IMR-90 (cell line): ENCODE measurements around the gene COL2A1. TPM values are rescaled to one million over a fixed set of nuclear protein-coding genes. Genes with fewer than 3 reads are reported as not detected.

Experiments
- ATAC-seq: fragments of 200-7000 bp; cut with Tn5 transposase; 2 replicates; pipeline ENCODE4 v1.9.1; 2020; ENCODE audit warnings: low read depth, mild to moderate bottlenecking, moderate library complexity
- BruUV-seq: library from RNA; stranded (reverse); fragments of 400-500 nt; replicated peaks from 2 replicates; lab custom pipeline; 2021; lab: Mats Ljungman, UMichigan
- CTCF ChIA-PET: fragments of 300-600 bp; formaldehyde crosslinking; extraction: SDS; loops from one replicate; lab custom pipeline; 2021; ENCODE audit warnings: antibody characterized with exemption; lab: Yijun Ruan, JAX
- POLR2A ChIA-PET: fragments of 300-600 bp; sonication (Branson Sonifier 250); formaldehyde crosslinking; loops from one replicate; lab custom pipeline; 2022; ENCODE audit warnings: antibody characterized with exemption; ENCODE audit not compliant: unreplicated experiment; lab: Charles Lee
- DNase-seq: peaks from one replicate; pipeline ENCODE4 v3.0.0; 2013
- H2AFZ ChIP-seq: replicated peaks from 2 replicates; pipeline ENCODE3; 2013; ENCODE audit warnings: low read length, mild to moderate bottlenecking; ENCODE audit not compliant: poor library complexity
- H2AK5ac ChIP-seq: 2 replicates; pipeline ENCODE4 v1.6.1; 2013; ENCODE audit warnings: low read depth, low read length, inconsistent platforms
- H2AK9ac ChIP-seq: replicated peaks from 2 replicates; pipeline ENCODE3; 2013; ENCODE audit warnings: mild to moderate bottlenecking, low read depth, low read length, moderate library complexity; ENCODE audit not compliant: poor library complexity
- H2BK120ac ChIP-seq: 2 replicates; pipeline ENCODE4 v1.6.1; 2013; ENCODE audit warnings: low read depth, low read length, inconsistent platforms
- H2BK15ac ChIP-seq: 3 replicates; pipeline ENCODE4 v1.6.1; 2013; ENCODE audit warnings: low read depth, low read length, inconsistent platforms
- H2BK20ac ChIP-seq: 2 replicates; pipeline ENCODE4 v1.6.1; 2013; ENCODE audit warnings: low read depth, mild to moderate bottlenecking, inconsistent platforms, low read length, moderate library complexity
- H2BK5ac ChIP-seq: 2 replicates; pipeline ENCODE4 v1.6.1; 2013; ENCODE audit warnings: mild to moderate bottlenecking, low read depth, low read length, inconsistent platforms; ENCODE audit not compliant: poor library complexity, severe bottlenecking
- H3K14ac ChIP-seq: replicated peaks from 2 replicates; pipeline ENCODE4 v1.6.1; 2013; ENCODE audit warnings: low read depth, low read length, inconsistent platforms
- H3K18ac ChIP-seq: 2 replicates; pipeline ENCODE4 v1.6.1; 2013; ENCODE audit warnings: low read depth, low read length, control low read depth
- H3K23ac ChIP-seq: 2 replicates; pipeline ENCODE4 v1.6.1; 2013; ENCODE audit warnings: low read depth, low read length, inconsistent platforms
- H3K27ac ChIP-seq: 2 replicates; pipeline ENCODE4 v1.5.1; 2013; ENCODE audit warnings: mild to moderate bottlenecking, control low read depth, low read length; ENCODE audit not compliant: insufficient read depth
- H3K27me3 ChIP-seq: 2 replicates; pipeline ENCODE4 v1.6.1; 2013; ENCODE audit warnings: low read length; ENCODE audit not compliant: control insufficient read depth, insufficient read depth
- H3K36me3 ChIP-seq: 2 replicates; pipeline ENCODE4 v1.6.1; 2013; ENCODE audit warnings: low read length, mixed read lengths; ENCODE audit not compliant: control insufficient read depth, insufficient read depth
- H3K4ac ChIP-seq: 2 replicates; pipeline ENCODE4 v1.6.1; 2013; ENCODE audit warnings: low read depth, low read length, inconsistent platforms
- H3K4me1 ChIP-seq: 2 replicates; pipeline ENCODE4 v1.6.1; 2013; ENCODE audit warnings: low read length, mixed read lengths; ENCODE audit not compliant: control insufficient read depth, insufficient read depth
- H3K4me2 ChIP-seq: 2 replicates; pipeline ENCODE4 v1.6.1; 2013; ENCODE audit warnings: low read depth, mild to moderate bottlenecking, control low read depth, low read length, moderate library complexity
- H3K4me3 ChIP-seq: 2 replicates; pipeline ENCODE4 v1.5.1; 2013; ENCODE audit warnings: low read depth, mild to moderate bottlenecking, control low read depth, low read length, moderate library complexity; ENCODE audit not compliant: insufficient read depth
- H3K56ac ChIP-seq: 2 replicates; pipeline ENCODE4 v1.6.1; 2013; ENCODE audit warnings: low read length, inconsistent platforms; ENCODE audit not compliant: insufficient read depth; ENCODE audit errors: extremely low read depth
- H3K79me1 ChIP-seq, 2 experiments: 2 replicates each; pipeline ENCODE4 v1.6.1; 2013; ENCODE audit warnings: low read length in 2 of 2, inconsistent platforms in 1 of 2, low read depth in 1 of 2
- H3K9ac ChIP-seq: 2 replicates; pipeline ENCODE4 v1.6.1; 2013; ENCODE audit warnings: low read depth, low read length, control low read depth
- H3K9me1 ChIP-seq: 2 replicates; pipeline ENCODE4 v1.6.1; 2013; ENCODE audit warnings: low read length, inconsistent platforms; ENCODE audit not compliant: insufficient read depth
- H3K9me3 ChIP-seq: 2 replicates; pipeline ENCODE4 v1.6.1; 2013; ENCODE audit warnings: low read length; ENCODE audit not compliant: control insufficient read depth, insufficient read depth
- H4K20me1 ChIP-seq: 2 replicates; pipeline ENCODE4 v1.6.1; 2013; ENCODE audit warnings: low read length, inconsistent platforms; ENCODE audit not compliant: insufficient read depth
- H4K5ac ChIP-seq: 2 replicates; pipeline ENCODE4 v1.6.1; 2013; ENCODE audit warnings: mild to moderate bottlenecking, low read depth, low read length, control low read depth
- H4K8ac ChIP-seq, 2 experiments: 2 replicates each; pipeline ENCODE4 v1.6.1; 2013; ENCODE audit warnings: low read depth in 2 of 2, low read length in 2 of 2, control low read depth in 1 of 2, inconsistent platforms in 1 of 2
- H4K91ac ChIP-seq: 2 replicates; pipeline ENCODE4 v1.6.1; 2013; ENCODE audit warnings: low read depth, low read length, inconsistent platforms; ENCODE audit not compliant: insufficient read depth
- BHLHE40 ChIP-seq: fragments of 150-350 bp; IDR thresholded peaks from 2 replicates; pipeline ENCODE4 v1.6.1; 2016; ENCODE audit warnings: mild to moderate bottlenecking, low read depth, low read length
- MAFK ChIP-seq: IDR thresholded peaks from 2 replicates; pipeline ENCODE4 v1.6.1; 2012; ENCODE audit warnings: low read depth, low read length, improper control_type of control experiment
- MAZ ChIP-seq: IDR thresholded peaks from 2 replicates; pipeline ENCODE4 v1.6.1; 2012; ENCODE audit warnings: low read depth, mild to moderate bottlenecking, low read length, improper control_type of control experiment, moderate library complexity, borderline replicate concordance
- NFE2L2 ChIP-seq: fragments of 150-350 bp; IDR thresholded peaks from 2 replicates; pipeline ENCODE4 v1.6.1; 2016; ENCODE audit warnings: low read depth, mild to moderate bottlenecking, low read length
- WGBS, 2 experiments: methylation state at CpG; one replicate each; pipeline versions ENCODE4 v1.1.5 to v1.1.7; 2013; ENCODE audit warnings: missing lambda C conversion rate in 2 of 2; ENCODE audit not compliant: insufficient read length in 1 of 2; ENCODE audit errors: extremely low coverage in 2 of 2; 5-methylcytosine and 5-hydroxymethylcytosine counted together
- dilution Hi-C: fragments of 300-500 bp; cut with HindIII; formaldehyde crosslinking; loops from one replicate; pipeline ENCODE4 v1.14.3; 2018; ENCODE audit warnings: low sequenced_read_pairs; ENCODE audit not compliant: unreplicated experiment
- in situ Hi-C: fragments of 300-500 bp; cut with MboI; formaldehyde crosslinking; loops from 3 replicates; pipeline ENCODE4 v1.14.3; 2019; ENCODE audit warnings: low sequenced_read_pairs, inconsistent platforms, mixed read lengths
- intact Hi-C: fragments of 100-400 bp; cut with micrococcal nuclease; formaldehyde crosslinking; loops from 2 replicates; pipeline ENCODE4 v1.10.0; 2022
- polyA plus RNA-seq, 3 experiments: library from polyadenylated mRNA; depleted of rRNA; stranded (reverse); fragments of >200 nt; gene quantifications; 2 replicates each; pipeline ENCODE4 v1.2.3, GENCODE V29; 2012; ENCODE audit warnings: low replicate concordance in 1 of 3
- total RNA-seq: library from RNA; depleted of rRNA; stranded (reverse); fragments of >200 nt; gene quantifications from 2 replicates; pipeline ENCODE4 v1.2.3, GENCODE V29; 2012

Gene COL2A1
- total and polyA plus RNA-seq, 2 of the 4 experiments (the other 2 are of a cell fraction): 0.05 TPM; not detected in 1

GRCh38 chr12:47983541-47984115 lies 20.6 kb downstream of the COL2A1 start:
- no peaks in the 10 kb centered on the region for H3K79me1 ChIP-seq
- H2BK120ac ChIP-seq: no peak overlapping the region
- intact Hi-C loops: no loop called here
- H2AK5ac ChIP-seq: no peak overlapping the region
- H3K23ac ChIP-seq: no peak overlapping the region
- ATAC-seq: no peak
- H3K27me3 ChIP-seq: peaks cover 42% of the 10 kb centered on the region
- no peak overlapping the region for H3K14ac ChIP-seq
- H2BK15ac ChIP-seq: no peak overlapping the region
- H3K9me1 ChIP-seq: no peaks in the 10 kb centered on the region; the same call in 1 of the 2 replicates
- no peak for DNase-seq
- H4K20me1 ChIP-seq: no peaks in the 10 kb centered on the region
- no peak overlapping the region for H3K4me2 ChIP-seq
- ChIA-PET CTCF (no interaction called here), POLR2A (no interaction called here)
- no peaks in the 10 kb centered on the region for H3K36me3 ChIP-seq
- no peak overlapping the region for H2BK5ac ChIP-seq
- dilution Hi-C loops: no loop called here
- no peak overlapping the region for H4K8ac ChIP-seq
- H4K91ac ChIP-seq: no peak overlapping the region
- H3K27ac ChIP-seq: no peak overlapping the region
- no peak overlapping the region for H3K9ac ChIP-seq
- no peak overlapping the region for H2BK20ac ChIP-seq
- no peaks in the 10 kb centered on the region; the same call in 1 of the 2 replicates for H3K4me1 ChIP-seq
- WGBS, 2 experiments: 20% methylated on average over 1 of the region's 5 CpGs; no CpG with 5 or more reads in 1 of the 2 experiments
- H3K56ac ChIP-seq: no peak overlapping the region
- H3K18ac ChIP-seq: no peak overlapping the region
- H3K4ac ChIP-seq: no peak overlapping the region
- H2AK9ac ChIP-seq: no peak overlapping the region
- in situ Hi-C loops: no loop called here
- TF ChIP-seq MAZ (no peak), MAFK (no peak), NFE2L2 (no peak), BHLHE40 (no peak)
- H2AFZ ChIP-seq: no peak overlapping the region
- no TSS peak for BruUV-seq
- H4K5ac ChIP-seq: no peak overlapping the region
- no peak overlapping the region for H3K4me3 ChIP-seq
- H3K9me3 ChIP-seq: no peaks in the 10 kb centered on the region
